Prostate gland (tissue), 2 donors: Measurements from ENCODE around the gene WWP2.
"Not testable (repeated sequence)": the region's sequence is repeated elsewhere in the genome, so short reads cannot be mapped to it uniquely, and the experiment has no call there.

Source experiments
- POLR2AphosphoS5 ChIP-seq: sonication (generic); formaldehyde crosslinking; IDR thresholded peaks from one replicate; pipeline ENCODE4 v1.6.1; 2017; ENCODE audit warnings: antibody characterized with exemption
- TF ChIP-seq, protein P1 (sequence below), 4 experiments: fragments of 200-600 bp in 2 of 4; fragments of 450-650 bp in 2 of 4; sonication (generic) in 2 of 4; IDR thresholded peaks; 1 replicate in 3 of 4; 2 replicates in 1 of 4; pipeline ENCODE4 v1.5.1; 2016 to 2019; ENCODE audit warnings: antibody characterized with exemption in 4 of 4, mild to moderate bottlenecking in 2 of 4, moderate library complexity in 2 of 4

DNA sequence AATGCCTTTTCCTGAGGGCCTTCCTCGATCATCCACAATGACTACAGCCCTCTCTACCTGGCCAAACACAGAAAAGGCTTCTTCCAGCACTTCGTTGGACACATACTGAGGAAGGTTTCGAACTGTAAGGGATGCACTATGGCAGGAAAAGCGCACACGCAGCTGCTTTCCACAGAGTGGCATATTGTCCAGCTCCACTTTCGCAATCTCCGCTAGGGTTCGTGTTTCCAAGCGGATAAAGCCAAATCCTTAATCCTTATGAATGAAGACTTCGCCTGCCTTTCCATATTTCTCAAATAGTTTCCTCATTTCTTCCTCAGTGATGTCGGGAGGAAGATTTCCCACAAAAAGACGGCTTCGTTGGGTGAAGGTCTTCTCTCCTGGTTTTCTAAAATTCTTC is 4.8 kb upstream of the WWP2 start:
- TF ChIP-seq, protein P1, sequence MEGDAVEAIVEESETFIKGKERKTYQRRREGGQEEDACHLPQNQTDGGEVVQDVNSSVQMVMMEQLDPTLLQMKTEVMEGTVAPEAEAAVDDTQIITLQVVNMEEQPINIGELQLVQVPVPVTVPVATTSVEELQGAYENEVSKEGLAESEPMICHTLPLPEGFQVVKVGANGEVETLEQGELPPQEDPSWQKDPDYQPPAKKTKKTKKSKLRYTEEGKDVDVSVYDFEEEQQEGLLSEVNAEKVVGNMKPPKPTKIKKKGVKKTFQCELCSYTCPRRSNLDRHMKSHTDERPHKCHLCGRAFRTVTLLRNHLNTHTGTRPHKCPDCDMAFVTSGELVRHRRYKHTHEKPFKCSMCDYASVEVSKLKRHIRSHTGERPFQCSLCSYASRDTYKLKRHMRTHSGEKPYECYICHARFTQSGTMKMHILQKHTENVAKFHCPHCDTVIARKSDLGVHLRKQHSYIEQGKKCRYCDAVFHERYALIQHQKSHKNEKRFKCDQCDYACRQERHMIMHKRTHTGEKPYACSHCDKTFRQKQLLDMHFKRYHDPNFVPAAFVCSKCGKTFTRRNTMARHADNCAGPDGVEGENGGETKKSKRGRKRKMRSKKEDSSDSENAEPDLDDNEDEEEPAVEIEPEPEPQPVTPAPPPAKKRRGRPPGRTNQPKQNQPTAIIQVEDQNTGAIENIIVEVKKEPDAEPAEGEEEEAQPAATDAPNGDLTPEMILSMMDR (IDR thresholded peaks at IDR 0.05), result not testable (repeated sequence)
- TF ChIP-seq POLR2AphosphoS5, result not testable (repeated sequence)
